H1 (cell line): ENCODE results near the gene TMEM151B.

ENCODE experiments used
- CTCF ChIP-seq, 3 experiments: IDR thresholded peaks; 1 replicate in 2 of 3; 2 replicates in 1 of 3; pipeline versions ENCODE4 v1.5.1 to v1.6.1; 2011; ENCODE audit warnings: low read length in 3 of 3, mild to moderate bottlenecking in 3 of 3, inconsistent platforms in 2 of 3, low read depth in 1 of 3, moderate library complexity in 1 of 3; ENCODE audit not compliant: insufficient read depth in 1 of 3; ENCODE audit errors: control extremely low read depth in 1 of 3
- EP300 ChIP-seq, 2 experiments: IDR thresholded peaks; 1 replicate in 1 of 2; 2 replicates in 1 of 2; pipeline ENCODE4 v1.6.1; 2011 to 2012; ENCODE audit warnings: low read depth in 2 of 2, low read length in 2 of 2, mild to moderate bottlenecking in 2 of 2, borderline replicate concordance in 1 of 2, inconsistent platforms in 1 of 2, moderate library complexity in 1 of 2
- EZH2 ChIP-seq: fragments of 200-600 bp; sonication (generic); IDR thresholded peaks from 2 replicates; pipeline ENCODE4 v1.7.1; 2012; ENCODE audit warnings: low read depth, mild to moderate bottlenecking, moderate library complexity, low read length, inconsistent platforms; ENCODE audit not compliant: severe bottlenecking
- GABPA ChIP-seq: IDR thresholded peaks from 2 replicates; pipeline ENCODE4 v1.6.1; 2011; ENCODE audit warnings: mild to moderate bottlenecking, low read length, moderate library complexity, borderline replicate concordance; ENCODE audit not compliant: insufficient read depth
- JUND ChIP-seq: IDR thresholded peaks from 2 replicates; pipeline ENCODE4 v1.6.1; 2011; ENCODE audit warnings: mild to moderate bottlenecking, improper control_type of control experiment, low read length
- RFX5 ChIP-seq: IDR thresholded peaks from 2 replicates; pipeline ENCODE4 v1.6.1; 2011; ENCODE audit warnings: low read depth, low read length, improper control_type of control experiment, borderline replicate concordance
- SIN3A ChIP-seq, 2 experiments: IDR thresholded peaks in 1 of 2; conservative IDR thresholded peaks in 1 of 2; 2 replicates each; pipeline ENCODE4 v1.6.1; 2011 to 2012; ENCODE audit warnings: low read length in 2 of 2, improper control_type of control experiment in 1 of 2, low read depth in 1 of 2, mild to moderate bottlenecking in 1 of 2
- SIRT6 ChIP-seq: IDR thresholded peaks from one replicate; pipeline ENCODE4 v1.7.1; 2012; ENCODE audit warnings: low read length, inconsistent platforms
- TAF7 ChIP-seq: optimal IDR thresholded peaks from 2 replicates; pipeline ENCODE3; 2011; ENCODE audit warnings: low read depth, mild to moderate bottlenecking, inconsistent platforms, low read length, moderate library complexity, borderline replicate concordance
- ZNF274 ChIP-seq: IDR thresholded peaks from 2 replicates; pipeline ENCODE4 v1.7.0; 2012; ENCODE audit warnings: low read length, borderline replicate concordance; ENCODE audit errors: extremely low read depth

- TF ChIP-seq CTCF (IDR thresholded peaks at IDR 0.05; ENCODE audit: control extremely low read depth in 1 of 3, insufficient read depth in 1 of 3, low read depth in 1 of 3, low read length in 3 of 3) (no peak), SIN3A (conservative IDR thresholded peaks at IDR 0.05 in 1 of 2, IDR thresholded peaks at IDR 0.05 in 1 of 2; ENCODE audit: low read depth in 1 of 2, low read length in 2 of 2) (no peak), RFX5 (no peak), GABPA (no peak), TAF7 (no peak), EP300 (IDR thresholded peaks at IDR 0.05; ENCODE audit: borderline replicate concordance in 1 of 2, low read depth in 2 of 2, low read length in 2 of 2) (no peak), SIRT6 (no peak), EZH2 (no peak), JUND (no peak), ZNF274 (no peak)
Measured at GRCh38 chr6:44342052-44342451, 71.8 kb downstream of the TMEM151B start.
